NB4 (cell line): ENCODE results near the gene SDC3.
"Not testable (repeated sequence)": the region's sequence is repeated elsewhere in the genome, so short reads cannot be mapped to it uniquely, and the experiment has no call there.

Experiments used
- POLR2A ChIP-seq: IDR thresholded peaks from 2 replicates; pipeline ENCODE4 v1.6.1; 2011; ENCODE audit warnings: mild to moderate bottlenecking; ENCODE audit not compliant: insufficient read length; ENCODE audit errors: extremely low read depth
- TF ChIP-seq, protein P1 (sequence below): IDR thresholded peaks from one replicate; pipeline ENCODE4 v1.5.1; 2012; ENCODE audit warnings: low read depth, low read length
- TF ChIP-seq, protein P2 (sequence below): IDR thresholded peaks from 2 replicates; pipeline ENCODE4 v1.6.1; 2011; ENCODE audit warnings: low read depth, low read length

DNA sequence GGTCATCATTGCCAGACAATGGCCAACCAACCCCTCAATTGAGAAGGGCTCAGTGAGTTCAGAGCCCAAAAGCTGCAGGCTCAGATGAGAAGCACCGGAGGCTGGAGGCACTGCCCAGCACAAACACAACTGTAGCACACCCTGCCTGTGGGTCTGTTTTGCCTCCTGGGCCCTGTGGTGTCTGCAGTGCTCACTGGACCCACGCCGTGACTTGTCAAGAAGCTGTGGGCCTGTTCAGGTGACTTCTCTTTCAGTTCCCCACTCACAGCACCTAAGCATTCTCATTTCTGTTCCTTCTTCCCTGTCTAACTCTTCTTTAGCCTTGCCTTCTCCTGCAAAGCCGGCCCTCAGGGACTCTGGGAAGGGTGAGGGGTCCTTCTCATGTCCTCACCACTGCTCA, 27.2 kb upstream of the SDC3 start:
- TF ChIP-seq, protein P1, sequence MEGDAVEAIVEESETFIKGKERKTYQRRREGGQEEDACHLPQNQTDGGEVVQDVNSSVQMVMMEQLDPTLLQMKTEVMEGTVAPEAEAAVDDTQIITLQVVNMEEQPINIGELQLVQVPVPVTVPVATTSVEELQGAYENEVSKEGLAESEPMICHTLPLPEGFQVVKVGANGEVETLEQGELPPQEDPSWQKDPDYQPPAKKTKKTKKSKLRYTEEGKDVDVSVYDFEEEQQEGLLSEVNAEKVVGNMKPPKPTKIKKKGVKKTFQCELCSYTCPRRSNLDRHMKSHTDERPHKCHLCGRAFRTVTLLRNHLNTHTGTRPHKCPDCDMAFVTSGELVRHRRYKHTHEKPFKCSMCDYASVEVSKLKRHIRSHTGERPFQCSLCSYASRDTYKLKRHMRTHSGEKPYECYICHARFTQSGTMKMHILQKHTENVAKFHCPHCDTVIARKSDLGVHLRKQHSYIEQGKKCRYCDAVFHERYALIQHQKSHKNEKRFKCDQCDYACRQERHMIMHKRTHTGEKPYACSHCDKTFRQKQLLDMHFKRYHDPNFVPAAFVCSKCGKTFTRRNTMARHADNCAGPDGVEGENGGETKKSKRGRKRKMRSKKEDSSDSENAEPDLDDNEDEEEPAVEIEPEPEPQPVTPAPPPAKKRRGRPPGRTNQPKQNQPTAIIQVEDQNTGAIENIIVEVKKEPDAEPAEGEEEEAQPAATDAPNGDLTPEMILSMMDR, result not testable (repeated sequence)
- not testable (repeated sequence) for TF ChIP-seq POLR2A
- TF ChIP-seq, protein P2, sequence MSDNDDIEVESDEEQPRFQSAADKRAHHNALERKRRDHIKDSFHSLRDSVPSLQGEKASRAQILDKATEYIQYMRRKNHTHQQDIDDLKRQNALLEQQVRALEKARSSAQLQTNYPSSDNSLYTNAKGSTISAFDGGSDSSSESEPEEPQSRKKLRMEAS, result not testable (repeated sequence)
